GM12874 (cell line): Measurements from ENCODE around the gene GATM.

Experiments
- CTCF ChIP-seq: IDR thresholded peaks from 2 replicates; pipeline ENCODE4 v1.5.1; 2011; ENCODE audit warnings: low read depth, mild to moderate bottlenecking, control low read depth, low read length, moderate library complexity; ENCODE audit not compliant: insufficient read depth

Gene GATM

DNA sequence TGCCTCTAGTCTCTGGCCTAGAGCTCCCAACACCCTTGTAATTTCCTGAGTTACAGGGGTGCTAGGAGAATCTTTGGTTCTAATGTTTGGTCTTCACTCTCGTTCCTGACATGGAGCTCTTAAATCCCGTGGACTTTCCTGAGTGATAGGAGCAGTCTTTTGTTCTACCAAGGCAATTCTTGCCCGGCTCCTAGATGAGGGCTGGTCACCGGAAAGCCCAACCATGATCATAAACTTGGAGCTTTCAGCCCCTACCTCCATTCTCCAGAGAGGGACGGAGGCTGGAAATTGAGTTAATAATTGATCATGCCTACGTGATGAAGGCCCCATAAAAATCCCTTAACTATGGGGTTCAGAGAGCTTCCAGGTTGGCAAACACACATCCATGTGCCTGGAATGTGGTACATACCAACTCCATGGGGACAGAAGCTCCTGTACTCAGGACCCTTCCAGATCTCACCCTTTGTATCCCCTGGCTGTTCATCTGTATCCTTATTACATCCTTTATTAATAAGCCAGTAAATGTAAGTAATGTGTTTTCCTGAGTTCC, 18.8 kb upstream of the GATM start:
- TF ChIP-seq CTCF: no peak

GRCh38 chr15:45395943-45396342, 17.6 kb upstream of the GATM start:
- TF ChIP-seq CTCF: no peak

DNA sequence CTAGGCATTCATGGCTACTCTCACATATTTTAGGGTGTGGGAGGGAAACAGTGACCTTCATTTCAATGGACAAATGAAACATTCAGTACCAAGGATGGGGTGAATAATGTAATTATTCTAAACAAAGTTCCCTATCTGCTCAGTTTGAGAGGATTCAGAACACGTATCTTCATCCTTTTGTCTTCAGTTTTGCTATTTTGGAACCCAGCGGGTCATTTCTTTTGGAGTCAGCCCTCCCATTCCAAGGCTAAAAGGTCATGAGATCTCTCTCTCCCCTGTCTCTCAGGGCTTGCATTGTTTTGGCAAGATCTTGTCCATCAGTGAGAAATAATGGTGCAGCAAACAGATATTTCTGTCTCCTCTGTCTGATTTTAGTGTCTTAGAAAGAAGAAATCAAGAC, 16.3 kb upstream of the GATM start:
- no peak for TF ChIP-seq CTCF

GRCh38 chr15:45393851-45394250, 15.5 kb upstream of the GATM start:
- peak; percentile 43; the same call in 1 of the 2 replicates for TF ChIP-seq CTCF

GRCh38 chr15:45392584-45392855, 14.2 kb upstream of the GATM start:
- no peak for TF ChIP-seq CTCF

DNA sequence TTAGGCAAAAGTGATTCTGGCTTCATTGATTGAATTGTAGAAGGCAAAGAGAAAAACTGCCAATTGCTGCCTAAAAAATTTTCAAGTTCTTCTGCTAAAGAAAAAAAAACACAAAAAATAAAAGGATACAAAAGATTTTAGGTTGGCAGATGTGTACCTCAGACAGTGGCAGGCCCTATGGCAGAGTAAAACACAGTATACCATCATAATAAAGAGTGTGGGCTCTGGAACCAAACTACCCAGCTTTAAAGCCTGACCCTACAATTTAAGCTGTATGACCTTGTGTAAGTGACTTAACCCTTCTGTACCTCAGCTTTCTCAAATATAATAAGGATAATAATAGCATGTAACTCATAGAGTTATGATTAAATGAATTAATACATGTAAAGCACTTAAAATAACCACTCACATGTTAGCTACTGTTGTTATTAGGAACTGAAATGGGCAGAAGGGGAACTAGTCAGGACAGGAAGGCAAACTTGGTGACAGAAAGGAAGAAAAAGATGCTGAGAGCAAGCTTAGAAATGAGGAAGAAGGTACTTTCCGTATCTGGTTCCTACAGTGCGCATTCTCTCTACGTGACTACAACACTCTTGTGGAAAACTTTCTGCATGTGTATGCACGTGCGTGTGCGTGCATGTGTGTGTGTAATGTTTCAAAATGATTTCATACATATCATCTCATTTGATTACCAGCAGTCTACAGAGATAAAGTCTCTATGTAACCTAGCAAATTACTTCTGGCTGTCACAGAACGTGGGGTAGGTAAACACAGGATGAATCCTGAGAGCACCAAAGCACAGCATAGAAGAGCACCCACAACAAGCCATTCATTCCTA, 13.6 kb upstream of the GATM start:
- no peak for TF ChIP-seq CTCF

- TF ChIP-seq CTCF: no peak
Observed at GRCh38 chr15:45389351-45389750, 11.0 kb upstream of the GATM start.
